CD8-positive, alpha-beta memory T cell (primary cell): ENCODE data around the gene ZNF627. TPM values are rescaled to one million over a fixed set of nuclear protein-coding genes. Genes with fewer than 3 reads are reported as not detected.
"Not testable (repeated sequence)": the region's sequence is repeated elsewhere in the genome, so short reads cannot be mapped to it uniquely, and the experiment has no call there.

Experiments
- CTCF ChIA-PET: fragments of 350-600 bp; sonication (Branson Sonifier 250); formaldehyde crosslinking; loops from one replicate; lab custom pipeline; 2021; ENCODE audit warnings: antibody characterized with exemption; lab: Charles Lee
- POLR2A ChIA-PET: fragments of 350-600 bp; sonication (Branson Sonifier 250); formaldehyde crosslinking; loops from one replicate; lab custom pipeline; 2021; ENCODE audit warnings: antibody characterized with exemption; lab: Charles Lee
- DNase-seq, 5 donors: peaks; one replicate each; pipeline versions ENCODE4 v3.0.0 to v3.0.0-alpha.2; 2020 to 2022; ENCODE audit warnings: mixed read lengths in 1 of 5
- H3K27ac ChIP-seq: one replicate; pipeline ENCODE4 v1.7.0; 2013; ENCODE audit warnings: low read depth, mild to moderate bottlenecking, low read length, moderate library complexity
- H3K27me3 ChIP-seq: 2 replicates; pipeline ENCODE4 v1.7.0; 2013; ENCODE audit warnings: low read length, mild to moderate bottlenecking; ENCODE audit not compliant: insufficient read depth, poor library complexity, severe bottlenecking
- H3K36me3 ChIP-seq: 2 replicates; pipeline ENCODE4 v1.7.0; 2013; ENCODE audit warnings: mild to moderate bottlenecking, low read length, moderate library complexity; ENCODE audit not compliant: insufficient read depth
- H3K4me1 ChIP-seq: 2 replicates; pipeline ENCODE4 v1.7.0; 2013; ENCODE audit warnings: mild to moderate bottlenecking, low read length, moderate library complexity; ENCODE audit not compliant: insufficient read depth
- H3K4me3 ChIP-seq: 2 replicates; pipeline ENCODE4 v1.7.0; 2013; ENCODE audit warnings: mild to moderate bottlenecking, low read length
- H3K9me3 ChIP-seq: 2 replicates; pipeline ENCODE4 v1.7.0; 2013; ENCODE audit warnings: mild to moderate bottlenecking, low read length
- H3K27ac Mint-ChIP-seq, 8 donors: one replicate each; pipeline ENCODE4 v1.8.0; 2020 to 2021; ENCODE audit warnings: mixed read lengths in 8 of 8, mild to moderate bottlenecking in 6 of 8, inconsistent platforms in 3 of 8, moderate library complexity in 3 of 8
- H3K27me3 Mint-ChIP-seq, 2 donors: one replicate each; pipeline ENCODE4 v1.8.0; 2020 to 2021; ENCODE audit warnings: mixed read lengths in 2 of 2, mild to moderate bottlenecking in 1 of 2, moderate library complexity in 1 of 2
- H3K36me3 Mint-ChIP-seq, 3 donors: one replicate each; pipeline ENCODE4 v1.8.0; 2020 to 2021; ENCODE audit warnings: mixed read lengths in 3 of 3, inconsistent platforms in 1 of 3, mild to moderate bottlenecking in 1 of 3
- H3K4me1 Mint-ChIP-seq, 3 donors: one replicate each; pipeline ENCODE4 v1.8.0; 2020 to 2021; ENCODE audit warnings: mixed read lengths in 3 of 3, inconsistent platforms in 1 of 3, mild to moderate bottlenecking in 1 of 3
- H3K4me3 Mint-ChIP-seq, 7 donors: one replicate each; pipeline ENCODE4 v1.8.0; 2020 to 2021; ENCODE audit warnings: mixed read lengths in 7 of 7, mild to moderate bottlenecking in 6 of 7, moderate library complexity in 4 of 7, inconsistent platforms in 2 of 7
- H3K9me3 Mint-ChIP-seq, 5 donors: one replicate each; pipeline ENCODE4 v1.8.0; 2020 to 2022; ENCODE audit warnings: mixed read lengths in 5 of 5, mild to moderate bottlenecking in 3 of 5, moderate library complexity in 2 of 5, inconsistent platforms in 1 of 5
- polyA plus RNA-seq: library from polyadenylated mRNA; unstranded; fragments of 300-500 nt; fragmentation: Illumina TruSeq; gene quantifications from one replicate; pipeline ENCODE4 v1.2.3, GENCODE V29; 2021
- total RNA-seq, 2 experiments: library from RNA; stranded (reverse); gene quantifications; one replicate each; pipeline ENCODE4 v1.2.3, GENCODE V29; 2021

ZNF627 gene
- total and polyA plus RNA-seq, 3 experiments from 2014 or later = 5.7 to 6.2 (median 6.2) TPM

DNA sequence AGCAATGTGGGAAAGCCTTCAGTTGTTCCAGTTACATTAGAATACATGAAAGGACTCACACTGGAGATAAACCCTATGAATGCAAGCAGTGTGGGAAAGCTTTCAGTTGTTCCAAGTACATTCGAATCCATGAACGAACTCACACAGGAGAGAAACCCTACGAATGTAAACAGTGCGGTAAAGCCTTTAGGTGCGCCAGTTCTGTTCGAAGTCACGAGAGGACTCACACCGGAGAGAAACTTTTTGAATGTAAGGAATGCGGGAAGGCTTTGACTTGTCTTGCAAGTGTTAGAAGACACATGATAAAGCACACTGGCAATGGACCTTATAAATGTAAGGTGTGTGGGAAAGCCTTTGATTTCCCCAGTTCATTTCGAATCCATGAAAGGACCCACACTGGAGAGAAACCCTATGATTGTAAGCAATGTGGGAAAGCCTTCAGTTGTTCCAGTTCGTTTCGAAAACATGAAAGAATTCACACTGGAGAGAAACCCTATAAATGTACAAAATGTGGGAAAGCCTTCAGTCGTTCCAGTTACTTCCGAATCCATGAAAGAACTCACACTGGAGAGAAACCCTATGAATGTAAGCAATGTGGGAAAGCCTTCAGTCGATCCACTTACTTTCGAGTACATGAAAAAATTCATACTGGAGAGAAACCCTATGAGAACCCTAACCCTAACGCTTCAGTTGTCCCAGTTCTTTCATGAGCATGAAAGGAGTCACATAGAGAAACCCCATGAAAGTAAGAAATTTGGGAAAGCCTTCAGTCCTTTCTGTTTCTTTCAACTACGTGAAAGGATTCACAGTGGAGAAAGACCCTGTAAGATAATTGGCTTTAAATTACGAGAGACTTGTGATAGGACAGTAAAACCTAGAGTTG lies 20.1 kb downstream of the ZNF627 start:
- no peak overlapping the region for H3K4me3 Mint-ChIP-seq
- peaks cover 0 to 8% (median 5%) of the 10 kb centered on the region in 3 donors for H3K4me1 Mint-ChIP-seq
- peaks cover 24 to 71% (median 65%) of the 10 kb centered on the region in 3 donors for H3K36me3 Mint-ChIP-seq
- ChIA-PET CTCF (no interaction called here), POLR2A (no interaction called here)
- no peak for DNase-seq
- H3K4me1 ChIP-seq = no peaks in the 10 kb centered on the region
- H3K27ac ChIP-seq = no peak overlapping the region
- no peak overlapping the region for H3K4me3 ChIP-seq
- H3K9me3 ChIP-seq = peaks cover 29% of the 10 kb centered on the region
- peaks cover 19% of the 10 kb centered on the region for H3K36me3 ChIP-seq
- H3K27me3 ChIP-seq = no peaks in the 10 kb centered on the region
- no peaks in the 10 kb centered on the region for H3K27me3 Mint-ChIP-seq
- no peak overlapping the region for H3K27ac Mint-ChIP-seq
- peaks cover 6 to 53% (median 41%) of the 10 kb centered on the region in 5 donors for H3K9me3 Mint-ChIP-seq

DNA sequence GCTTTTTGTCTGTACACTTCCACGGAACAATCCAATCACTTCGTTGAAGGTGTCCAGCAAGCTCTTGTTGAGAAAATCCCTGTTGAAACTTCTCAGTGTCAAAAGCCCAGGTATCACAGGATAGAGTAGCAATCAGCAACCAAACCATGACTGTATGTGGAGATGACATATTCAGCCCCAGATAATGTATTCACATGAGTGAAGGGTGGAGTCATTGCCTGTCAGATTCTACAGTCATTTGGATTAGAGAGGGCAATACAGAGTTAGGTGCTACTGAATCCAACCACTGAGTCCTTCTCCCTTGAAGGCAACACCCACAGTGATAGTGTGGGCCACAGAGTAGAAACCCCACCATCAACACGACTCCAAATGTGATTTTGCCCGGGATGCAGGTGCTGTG lies 23.3 kb downstream of the ZNF627 start:
- POLR2A ChIA-PET = no interaction called here
- H3K36me3 ChIP-seq = peaks cover 19% of the 10 kb centered on the region

DNA sequence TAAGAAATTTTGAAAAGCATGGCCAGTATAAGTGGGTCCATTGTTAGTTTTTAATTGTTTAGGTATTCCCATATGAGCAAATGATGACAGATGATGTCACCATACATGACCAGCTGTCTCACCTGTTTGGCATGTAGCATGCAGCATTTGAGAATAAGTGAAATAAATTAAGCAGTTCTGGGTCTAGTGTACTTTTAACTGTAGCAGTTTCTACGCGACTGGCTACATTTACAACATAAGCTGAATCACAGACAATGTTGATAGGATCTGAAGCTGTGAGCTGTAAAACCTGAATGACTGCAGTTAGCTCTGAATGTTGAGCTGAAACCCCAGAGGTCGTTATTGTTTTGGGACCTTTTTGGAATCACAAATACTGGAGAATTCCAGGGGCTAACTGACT lies 25.1 kb downstream of the ZNF627 start:
- DNase-seq, H3K4me3 ChIP-seq, H3K27ac ChIP-seq, H3K4me1 ChIP-seq, H3K36me3 ChIP-seq, H3K27ac Mint-ChIP-seq, H3K4me3 Mint-ChIP-seq, POLR2A ChIA-PET, H3K27me3 ChIP-seq: not testable (repeated sequence)
- H3K27me3 Mint-ChIP-seq = peaks cover 13 to 21% of the 10 kb centered on the region in 2 donors
- CTCF ChIA-PET = interaction anchor here (0.6 kb wide), 1 partner anchor 55 kb away, joined by 3 read pairs; no protein-coding TSS in a partner anchor
- peaks cover 7 to 11% (median 8%) of the 10 kb centered on the region in 3 donors for H3K4me1 Mint-ChIP-seq
- H3K9me3 ChIP-seq = peaks cover 21% of the 10 kb centered on the region
- H3K36me3 Mint-ChIP-seq = peaks cover 12 to 47% (median 43%) of the 10 kb centered on the region in 3 donors
- peaks cover 0 to 47% (median 27%) of the 10 kb centered on the region in 5 donors for H3K9me3 Mint-ChIP-seq

More for the DNA sequence above, 23.3 kb downstream of the ZNF627 start:
- no peak overlapping the region for H3K27ac ChIP-seq
- DNase-seq = no peak
- peaks cover 10 to 12% of the 10 kb centered on the region in 2 donors for H3K27me3 Mint-ChIP-seq
- peaks cover 21 to 61% (median 59%) of the 10 kb centered on the region in 3 donors for H3K36me3 Mint-ChIP-seq
- CTCF ChIA-PET = no interaction called here
- H3K4me3 Mint-ChIP-seq = no peak overlapping the region
- H3K9me3 Mint-ChIP-seq = peaks cover 6 to 56% (median 42%) of the 10 kb centered on the region in 5 donors
- H3K4me3 ChIP-seq = no peak overlapping the region
- no peak overlapping the region for H3K27ac Mint-ChIP-seq
- peaks cover 6 to 11% (median 8%) of the 10 kb centered on the region in 3 donors for H3K4me1 Mint-ChIP-seq
- H3K4me1 ChIP-seq = no peaks in the 10 kb centered on the region
- H3K9me3 ChIP-seq = peaks cover 29% of the 10 kb centered on the region
- no peaks in the 10 kb centered on the region for H3K27me3 ChIP-seq

DNA sequence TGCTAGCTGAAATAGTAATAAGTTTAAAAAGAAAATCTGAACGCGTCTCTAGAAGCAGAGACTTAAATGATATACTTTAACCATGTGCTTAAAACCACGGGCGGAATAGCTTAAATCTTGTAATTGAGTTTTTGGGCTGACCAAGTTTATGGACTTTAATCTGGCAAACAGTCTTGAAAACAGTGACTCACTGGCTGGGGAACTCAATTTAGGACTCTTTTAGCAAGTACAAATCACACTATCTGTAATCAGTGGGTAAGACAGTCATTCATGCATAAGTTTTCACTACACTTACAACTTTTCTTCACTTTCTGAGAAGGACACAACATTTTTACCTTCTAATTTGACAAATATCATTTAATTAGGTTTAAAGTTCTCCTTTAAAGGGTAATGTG lies 26.8 kb downstream of the ZNF627 start:
- H3K4me3 ChIP-seq = no peak overlapping the region
- POLR2A ChIA-PET = interaction anchor here (0.6 kb wide), 1 partner anchor 14 kb away, joined by 3 read pairs; no protein-coding TSS in a partner anchor
- H3K4me1 ChIP-seq = no peaks in the 10 kb centered on the region
- CTCF ChIA-PET = interaction anchor here (1.3 to 1.5 kb wide), 2 partner anchors 11 to 243 kb away, joined by 3 to 4 read pairs; no protein-coding TSS in a partner anchor
- DNase-seq = no peak
- H3K9me3 ChIP-seq = peaks cover 6% of the 10 kb centered on the region
- H3K27me3 Mint-ChIP-seq = peaks cover 13 to 23% of the 10 kb centered on the region in 2 donors
- H3K4me3 Mint-ChIP-seq = peak overlapping the region in 2 of 7 donors; percentile 19 to 60
- H3K27me3 ChIP-seq = no peaks in the 10 kb centered on the region
- no peaks in the 10 kb centered on the region for H3K36me3 ChIP-seq
- H3K27ac Mint-ChIP-seq = no peak overlapping the region
- no peak overlapping the region for H3K27ac ChIP-seq
- peaks cover 0 to 31% (median 12%) of the 10 kb centered on the region in 5 donors for H3K9me3 Mint-ChIP-seq
- peaks cover 7 to 11% (median 8%) of the 10 kb centered on the region in 3 donors for H3K4me1 Mint-ChIP-seq
- peaks cover 12 to 30% (median 26%) of the 10 kb centered on the region in 3 donors for H3K36me3 Mint-ChIP-seq

DNA sequence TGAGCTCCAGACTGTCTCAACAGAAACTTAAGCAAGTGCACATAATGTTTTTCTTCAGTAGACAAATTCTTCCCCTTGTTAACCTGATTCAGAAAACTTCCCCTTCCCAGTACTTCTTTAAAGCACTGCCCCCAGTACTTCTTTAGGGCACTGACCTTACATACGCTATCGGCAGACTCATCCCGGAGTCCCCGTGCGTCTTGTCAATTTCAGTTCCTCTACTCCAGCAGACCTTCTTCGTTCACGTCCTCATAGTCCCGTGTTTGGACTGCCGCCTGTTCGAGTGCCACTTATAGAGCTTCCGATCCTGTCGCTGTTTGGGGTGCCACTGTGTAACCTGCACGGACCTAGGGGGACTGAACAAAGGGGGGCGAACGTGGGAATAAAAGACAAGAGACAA lies 29.0 kb downstream of the ZNF627 start:
- CTCF ChIA-PET = no interaction called here
- Mint-ChIP-seq H3K4me3 (peak overlapping the region in 1 of 7 donors; percentile 36), H3K27ac (peak overlapping the region in 1 of 8 donors; percentile 1), H3K4me1 (peaks cover 7 to 11% (median 8%) of the 10 kb centered on the region in 3 donors), H3K9me3 (peaks cover 0 to 22% (median 11%) of the 10 kb centered on the region in 5 donors), H3K27me3 (peaks cover 16 to 34% of the 10 kb centered on the region in 2 donors), H3K36me3 (peaks cover 0 to 10% (median 5%) of the 10 kb centered on the region in 3 donors)
- Histone ChIP-seq H3K4me3 (no peak overlapping the region), H3K27ac (no peak overlapping the region), H3K4me1 (no peaks in the 10 kb centered on the region), H3K27me3 (no peaks in the 10 kb centered on the region), H3K36me3 (no peaks in the 10 kb centered on the region), H3K9me3 (no peaks in the 10 kb centered on the region)
- POLR2A ChIA-PET = no interaction called here
- DNase-seq = no peak

DNA sequence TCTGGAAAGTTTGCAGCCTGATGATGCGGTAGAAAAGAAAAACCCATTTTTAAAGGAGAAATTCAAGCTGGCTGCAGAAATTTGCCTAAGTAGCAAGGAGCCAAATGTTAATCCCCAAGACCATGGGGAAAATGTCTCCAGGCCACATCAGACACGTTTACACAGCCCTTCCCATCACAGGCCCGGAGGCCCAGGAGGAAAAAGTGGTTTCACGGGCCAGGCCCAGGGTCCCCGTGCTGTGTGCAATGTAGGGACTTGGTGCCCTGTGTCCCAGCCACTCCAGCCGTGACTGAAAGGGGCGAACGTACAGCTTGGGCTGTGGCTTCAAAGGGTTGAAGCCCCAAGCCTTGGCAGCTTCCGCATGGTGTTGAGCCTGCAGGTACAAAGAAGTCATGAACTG lies 35.9 kb downstream of the ZNF627 start:
- H3K27ac ChIP-seq = no peak overlapping the region
- Mint-ChIP-seq H3K4me1 (no peaks in the 10 kb centered on the region), H3K9me3 (peaks cover 5 to 26% (median 21%) of the 10 kb centered on the region in 5 donors), H3K36me3 (peaks cover 0 to 8% (median 0%) of the 10 kb centered on the region in 3 donors), H3K27me3 (peaks cover 3 to 15% of the 10 kb centered on the region in 2 donors), H3K27ac (no peak overlapping the region), H3K4me3 (no peak overlapping the region)
- H3K4me1 ChIP-seq = no peaks in the 10 kb centered on the region
- H3K36me3 ChIP-seq = no peaks in the 10 kb centered on the region
- ChIA-PET CTCF (no interaction called here), POLR2A (no interaction called here)
- H3K4me3 ChIP-seq = no peak overlapping the region
- no peaks in the 10 kb centered on the region for H3K9me3 ChIP-seq
- DNase-seq = no peak
- no peaks in the 10 kb centered on the region for H3K27me3 ChIP-seq

DNA sequence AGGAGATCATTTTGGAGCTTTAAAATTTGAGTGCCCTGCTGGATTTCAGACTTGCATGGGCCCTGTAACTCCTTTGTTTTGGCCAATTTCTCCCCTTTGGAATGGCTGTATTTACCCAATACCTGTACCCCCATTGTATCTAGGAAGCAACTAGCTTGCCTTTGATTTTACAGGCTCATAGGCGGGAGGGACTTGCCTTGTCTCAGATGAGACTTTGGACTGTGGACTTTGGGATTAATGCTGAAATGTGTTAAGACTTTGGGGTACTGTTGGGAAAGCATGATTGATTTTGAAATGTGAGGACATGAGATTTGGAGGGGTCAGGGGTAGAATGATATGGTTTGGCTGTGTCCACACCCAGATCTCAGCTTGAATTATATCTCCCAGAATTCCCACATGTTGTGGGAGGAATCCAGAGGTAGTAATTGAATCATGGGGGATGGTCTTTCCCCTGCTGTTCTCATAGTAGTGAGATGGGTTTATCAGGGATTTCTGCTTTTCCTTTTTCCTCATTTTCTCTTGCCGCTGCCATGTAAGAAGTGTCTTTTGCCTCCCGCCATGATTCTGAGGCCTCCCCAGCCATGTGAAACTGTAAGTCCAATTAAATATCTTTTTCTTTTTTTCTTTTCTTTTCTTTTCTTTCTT lies 36.9 kb downstream of the ZNF627 start:
- H3K4me1 Mint-ChIP-seq, DNase-seq, H3K27ac Mint-ChIP-seq, H3K9me3 ChIP-seq, H3K27ac ChIP-seq, H3K4me3 ChIP-seq, H3K4me1 ChIP-seq, H3K27me3 ChIP-seq, H3K36me3 Mint-ChIP-seq, H3K36me3 ChIP-seq, POLR2A ChIA-PET, H3K4me3 Mint-ChIP-seq: not testable (repeated sequence)
- Mint-ChIP-seq H3K27me3 (peaks cover 6 to 17% of the 10 kb centered on the region in 2 donors), H3K9me3 (peaks cover 5 to 26% (median 21%) of the 10 kb centered on the region in 5 donors)
- CTCF ChIA-PET = interaction anchor here (0.7 kb wide), 1 partner anchor 66 kb away, joined by 3 read pairs; no protein-coding TSS in a partner anchor
